Effector memory CD4-positive, alpha-beta T cell (primary cell): Measurements from ENCODE around the gene TMEM131.

Experiments
- DNase-seq, 3 donors: peaks; one replicate each; pipeline ENCODE4 v3.0.0-alpha.2; 2020
- H3K27ac ChIP-seq: 2 replicates; pipeline ENCODE4 v1.7.0; 2013; ENCODE audit warnings: mild to moderate bottlenecking, low read length, moderate library complexity; ENCODE audit not compliant: insufficient read depth, poor library complexity, severe bottlenecking
- H3K27me3 ChIP-seq: replicated peaks from 2 replicates; pipeline ENCODE4 v1.7.0; 2013; ENCODE audit warnings: mild to moderate bottlenecking, low read length; ENCODE audit not compliant: insufficient read depth, control insufficient read depth, poor library complexity, severe bottlenecking
- H3K36me3 ChIP-seq: 2 replicates; pipeline ENCODE4 v1.7.0; 2013; ENCODE audit warnings: mild to moderate bottlenecking, low read length, moderate library complexity; ENCODE audit not compliant: control insufficient read depth, insufficient read depth
- H3K4me1 ChIP-seq: 2 replicates; pipeline ENCODE4 v1.7.0; 2013; ENCODE audit warnings: low read length, mild to moderate bottlenecking; ENCODE audit not compliant: control insufficient read depth, insufficient read depth, poor library complexity, severe bottlenecking
- H3K4me3 ChIP-seq: 2 replicates; pipeline ENCODE4 v1.7.0; 2013; ENCODE audit warnings: low read length, low read depth, mild to moderate bottlenecking; ENCODE audit not compliant: insufficient read depth, poor library complexity, severe bottlenecking
- H3K9me3 ChIP-seq: 2 replicates; pipeline ENCODE4 v1.7.0; 2013; ENCODE audit warnings: mild to moderate bottlenecking, low read length, moderate library complexity; ENCODE audit not compliant: control insufficient read depth

The TMEM131 gene

GRCh38 chr2:97992836-97993825 lies 2.6 kb downstream of the TMEM131 start:
- peaks cover 17% of the 10 kb centered on the region for H3K4me1 ChIP-seq
- H3K4me3 ChIP-seq, result no peak overlapping the region
- no peaks in the 10 kb centered on the region for H3K9me3 ChIP-seq
- no peak for DNase-seq
- no peak overlapping the region for H3K27ac ChIP-seq
- no peaks in the 10 kb centered on the region for H3K36me3 ChIP-seq
- no peaks in the 10 kb centered on the region for H3K27me3 ChIP-seq

- H3K27me3 ChIP-seq, result no peaks in the 10 kb centered on the region
- peaks cover 14% of the 10 kb centered on the region for H3K4me1 ChIP-seq
- no peaks in the 10 kb centered on the region for H3K9me3 ChIP-seq
- no peak for DNase-seq
- no peak overlapping the region for H3K4me3 ChIP-seq
- no peak overlapping the region for H3K27ac ChIP-seq
- H3K36me3 ChIP-seq, result no peaks in the 10 kb centered on the region
Observed at GRCh38 chr2:97991081-97991856, 4.5 kb downstream of the TMEM131 start.

GRCh38 chr2:97988722-97989121 lies 7.0 kb downstream of the TMEM131 start:
- Histone ChIP-seq H3K4me1 (peaks cover 9% of the 10 kb centered on the region), H3K27me3 (no peaks in the 10 kb centered on the region), H3K27ac (no peak overlapping the region), H3K36me3 (no peaks in the 10 kb centered on the region), H3K4me3 (no peak overlapping the region), H3K9me3 (no peaks in the 10 kb centered on the region)
- no peak for DNase-seq

GRCh38 chr2:97985998-97986397 lies 9.8 kb downstream of the TMEM131 start:
- Histone ChIP-seq H3K27me3 (no peaks in the 10 kb centered on the region), H3K4me1 (no peaks in the 10 kb centered on the region), H3K4me3 (no peak overlapping the region), H3K9me3 (no peaks in the 10 kb centered on the region), H3K36me3 (no peaks in the 10 kb centered on the region), H3K27ac (no peak overlapping the region)
- DNase-seq, result no peak

- Histone ChIP-seq H3K9me3 (no peaks in the 10 kb centered on the region), H3K4me3 (no peak overlapping the region), H3K27me3 (no peaks in the 10 kb centered on the region), H3K27ac (no peak overlapping the region), H3K36me3 (no peaks in the 10 kb centered on the region), H3K4me1 (no peaks in the 10 kb centered on the region)
- no peak for DNase-seq
Observed at GRCh38 chr2:97983698-97984097, 12.1 kb downstream of the TMEM131 start.

GRCh38 chr2:97983134-97983533 lies 12.6 kb downstream of the TMEM131 start:
- H3K4me1 ChIP-seq, result no peaks in the 10 kb centered on the region
- no peaks in the 10 kb centered on the region for H3K9me3 ChIP-seq
- no peak overlapping the region for H3K27ac ChIP-seq
- H3K4me3 ChIP-seq, result no peak overlapping the region
- H3K36me3 ChIP-seq, result no peaks in the 10 kb centered on the region
- DNase-seq, result no peak
- no peaks in the 10 kb centered on the region for H3K27me3 ChIP-seq

GRCh38 chr2:97982621-97983020 lies 13.1 kb downstream of the TMEM131 start:
- DNase-seq, result no peak

GRCh38 chr2:97981961-97982360 lies 13.8 kb downstream of the TMEM131 start:
- Histone ChIP-seq H3K4me3 (no peak overlapping the region), H3K36me3 (no peaks in the 10 kb centered on the region), H3K27ac (no peak overlapping the region), H3K4me1 (no peaks in the 10 kb centered on the region), H3K27me3 (no peaks in the 10 kb centered on the region), H3K9me3 (no peaks in the 10 kb centered on the region)
- DNase-seq, result no peak

More at GRCh38 chr2:97982621-97983020, 13.1 kb downstream of the TMEM131 start:
- H3K27me3 ChIP-seq, result no peaks in the 10 kb centered on the region
- no peaks in the 10 kb centered on the region for H3K36me3 ChIP-seq
- H3K27ac ChIP-seq, result no peak overlapping the region
- H3K4me3 ChIP-seq, result no peak overlapping the region
- no peaks in the 10 kb centered on the region for H3K4me1 ChIP-seq
- H3K9me3 ChIP-seq, result no peaks in the 10 kb centered on the region

- no peaks in the 10 kb centered on the region for H3K27me3 ChIP-seq
- H3K27ac ChIP-seq, result no peak overlapping the region
- no peaks in the 10 kb centered on the region for H3K4me1 ChIP-seq
- H3K4me3 ChIP-seq, result no peak overlapping the region
- no peaks in the 10 kb centered on the region for H3K9me3 ChIP-seq
- no peak for DNase-seq
- no peaks in the 10 kb centered on the region for H3K36me3 ChIP-seq
Observed at GRCh38 chr2:97979904-97980303, 15.8 kb downstream of the TMEM131 start.

GRCh38 chr2:97974471-97974870 lies 21.3 kb downstream of the TMEM131 start:
- Histone ChIP-seq H3K4me3 (no peak overlapping the region), H3K4me1 (no peaks in the 10 kb centered on the region), H3K36me3 (no peaks in the 10 kb centered on the region), H3K27ac (no peak overlapping the region), H3K27me3 (no peaks in the 10 kb centered on the region), H3K9me3 (no peaks in the 10 kb centered on the region)
- DNase-seq, result no peak
